Stimulated activated CD4-positive, alpha-beta T cell treated with anti-CD3 and anti-CD28 coated beads, Interleukin-1b, Interleukin-23, amount 100 ng/mL, for 4 hours (primary cell): ENCODE data around the gene NEK5.
"Not testable (repeated sequence)": the region's sequence is repeated elsewhere in the genome, so short reads cannot be mapped to it uniquely, and the experiment has no call there.

Source experiments
- DNase-seq, 2 donors: peaks; one replicate each; pipeline ENCODE4 v3.0.0-alpha.2; 2020; ENCODE audit warnings: low read depth in 2 of 2

The NEK5 gene

GRCh38 chr13:52070929-52071523 is 57.8 kb downstream of the NEK5 start:
- DNase-seq = no peak

GRCh38 chr13:52067237-52067636 is 61.6 kb downstream of the NEK5 start:
- DNase-seq = no peak

DNA sequence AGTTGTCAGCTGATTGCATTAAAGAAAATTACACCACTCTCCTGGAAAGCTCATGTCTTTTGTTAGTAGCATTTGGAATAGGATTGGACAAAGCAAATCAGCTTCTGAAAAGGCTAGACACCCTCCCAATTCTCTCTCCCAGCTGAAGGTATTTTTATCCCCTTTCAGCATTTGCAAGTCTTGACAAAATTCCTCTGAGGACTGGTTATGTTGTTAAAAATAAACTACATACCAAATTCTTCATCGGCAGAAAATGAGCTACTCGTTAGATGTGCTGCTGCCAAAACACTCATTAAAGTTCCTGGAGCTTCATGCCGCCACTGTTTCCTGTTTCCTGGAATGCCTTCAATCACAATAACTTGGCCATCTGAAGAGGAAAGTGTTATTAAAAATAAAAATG is 67.3 kb downstream of the NEK5 start:
- DNase-seq = no peak

- DNase-seq = not testable (repeated sequence)
These were observed 67.8 kb downstream of the NEK5 start for GRCh38 chr13:52061064-52061463.

- no peak for DNase-seq
These were observed 75.4 kb downstream of the NEK5 start for GRCh38 chr13:52053460-52053859.

- no peak for DNase-seq
These were observed 77.5 kb downstream of the NEK5 start for GRCh38 chr13:52051400-52051799.

- DNase-seq = no peak
These were observed 80.4 kb downstream of the NEK5 start for GRCh38 chr13:52048516-52048915.

DNA sequence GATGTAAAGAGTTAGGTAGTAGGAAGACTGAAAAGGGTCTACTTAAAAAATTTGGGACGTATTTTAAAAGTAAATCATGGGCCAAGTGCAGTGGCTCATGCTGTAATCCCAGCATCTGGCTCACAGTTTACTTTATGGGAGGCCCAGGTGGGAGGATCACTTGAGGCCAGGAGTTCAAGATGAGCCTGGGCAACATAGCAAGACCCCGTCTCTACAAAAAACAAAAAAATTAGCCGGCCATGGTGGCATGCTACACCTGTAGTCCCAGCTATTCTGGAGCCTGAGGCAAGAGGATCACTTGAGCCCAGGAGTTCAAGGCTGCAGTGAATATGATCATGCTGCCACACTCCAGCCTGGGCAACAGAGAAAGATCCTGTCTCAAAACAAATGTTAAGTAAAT is 81.4 kb downstream of the NEK5 start:
- no peak for DNase-seq

DNA sequence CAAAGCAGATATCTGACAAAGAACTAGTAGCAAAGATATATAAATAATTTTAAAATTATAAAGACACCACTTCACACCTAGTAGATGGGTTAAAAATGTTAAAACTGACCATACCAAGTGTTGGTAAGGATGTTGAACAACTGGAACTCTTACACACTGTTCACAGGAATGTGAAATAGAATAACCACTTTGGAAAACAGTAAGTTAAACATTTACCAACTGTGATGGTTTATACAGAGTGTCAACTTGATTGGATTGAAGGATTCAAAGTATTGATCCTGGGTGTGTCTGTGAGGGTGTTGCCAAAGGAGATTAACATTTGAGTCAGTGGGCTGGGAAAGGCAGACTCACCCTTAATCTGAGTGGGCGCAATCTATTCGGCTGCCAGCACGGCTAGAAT is 85.2 kb downstream of the NEK5 start:
- DNase-seq = no peak

- no peak for DNase-seq
These were observed 92.8 kb downstream of the NEK5 start for GRCh38 chr13:52036037-52036436.

GRCh38 chr13:52034616-52035226 is 94.2 kb downstream of the NEK5 start:
- no peak for DNase-seq

DNA sequence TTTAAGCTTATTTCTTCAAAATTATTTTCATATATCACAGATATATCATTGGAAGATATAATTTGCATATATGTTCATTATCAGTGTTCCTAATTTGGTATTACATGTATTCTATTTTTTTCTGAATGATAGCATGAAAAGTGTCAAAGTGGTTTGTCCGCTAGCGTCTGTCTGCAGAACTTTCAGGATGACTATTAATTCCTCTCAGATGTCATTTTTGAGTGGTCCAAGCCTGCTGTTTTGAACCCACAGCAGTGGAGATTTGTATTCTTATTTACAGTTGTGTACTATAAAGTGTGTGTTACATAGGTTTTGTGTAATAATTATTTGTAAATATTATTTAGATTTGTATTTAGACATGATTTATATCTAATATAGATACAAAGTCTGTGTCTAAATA is 95.8 kb downstream of the NEK5 start:
- DNase-seq = no peak

GRCh38 chr13:52030401-52030800 is 98.5 kb downstream of the NEK5 start:
- not testable (repeated sequence) for DNase-seq

- no peak for DNase-seq
These were observed 99.3 kb downstream of the NEK5 start for GRCh38 chr13:52029569-52029968.

- no peak for DNase-seq
These were observed 101.0 kb downstream of the NEK5 start for GRCh38 chr13:52027832-52028231.

DNA sequence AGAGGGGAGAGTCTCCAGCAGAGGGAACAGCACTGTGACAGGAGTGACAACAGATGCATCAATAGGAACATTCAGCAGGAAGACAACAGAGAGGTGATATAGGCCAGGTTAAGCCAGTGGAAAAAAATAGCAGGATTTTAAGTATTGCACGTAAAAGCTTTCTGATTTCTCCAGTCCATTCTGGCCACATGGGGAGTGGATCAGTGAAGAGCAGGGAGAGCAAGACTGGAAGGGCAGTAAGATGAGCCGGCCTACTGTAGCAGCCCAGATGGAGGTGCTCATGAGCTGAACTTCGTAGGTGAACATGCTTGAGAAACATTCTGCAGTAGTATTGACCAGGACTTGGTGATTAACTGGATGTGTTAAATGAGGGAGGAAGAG is 102.6 kb downstream of the NEK5 start:
- no peak for DNase-seq

- DNase-seq = no peak
These were observed 103.2 kb downstream of the NEK5 start for GRCh38 chr13:52025475-52026245.

- DNase-seq = no peak
These were observed 104.4 kb downstream of the NEK5 start, which contains the start of gene UTP14C for GRCh38 chr13:52024481-52024880. Gene UTP14C, plus strand, starts transcription at chr13:52024691. Its CDS starts 4,114 bp downstream, at chr13:52028805.

- DNase-seq = no peak
These were observed 106.5 kb downstream of the NEK5 start for GRCh38 chr13:52022356-52022755.

DNA sequence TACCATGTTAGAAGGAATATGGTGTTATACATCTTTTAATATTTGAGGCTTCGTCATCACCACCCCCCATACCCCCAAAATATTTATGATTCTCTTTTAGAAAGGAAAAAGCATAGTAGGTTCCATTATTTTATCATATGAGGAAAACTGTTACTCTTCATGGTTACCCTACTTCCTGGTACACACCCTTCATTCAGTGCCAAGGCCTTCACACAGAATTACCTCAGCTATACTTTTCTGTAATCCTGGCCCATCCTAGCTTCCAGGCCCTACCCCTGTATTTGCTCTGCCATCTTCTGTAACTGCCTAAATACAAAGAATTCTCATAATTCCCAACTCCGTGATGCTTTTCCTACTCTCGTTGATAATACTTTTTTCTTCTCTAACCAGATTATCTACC is 108.7 kb downstream of the NEK5 start:
- DNase-seq = no peak

GRCh38 chr13:52016296-52016695 is 112.6 kb downstream of the NEK5 start:
- no peak for DNase-seq

- DNase-seq = no peak
These were observed 116.4 kb downstream of the NEK5 start for GRCh38 chr13:52012512-52012836.
